IMR-90 (cell line): ENCODE measurements around the gene LCMT2.

Experiments used
- BHLHE40 ChIP-seq: fragments of 150-350 bp; IDR thresholded peaks from 2 replicates; pipeline ENCODE4 v1.6.1; 2016; ENCODE audit warnings: mild to moderate bottlenecking, low read depth, low read length
- CEBPB ChIP-seq: IDR thresholded peaks from 2 replicates; pipeline ENCODE4 v1.6.1; 2012; ENCODE audit warnings: low read depth, low read length, improper control_type of control experiment
- CHD1 ChIP-seq: IDR thresholded peaks from 2 replicates; pipeline ENCODE4 v1.6.1; 2012; ENCODE audit warnings: low read depth, low read length, improper control_type of control experiment
- CTCF ChIP-seq: conservative IDR thresholded peaks from 2 replicates; pipeline ENCODE4 v1.5.1; 2012; ENCODE audit warnings: mild to moderate bottlenecking, low read depth, low read length, improper control_type of control experiment
- MXI1 ChIP-seq: IDR thresholded peaks from 2 replicates; pipeline ENCODE4 v1.6.1; 2012; ENCODE audit warnings: low read depth, mild to moderate bottlenecking, low read length, moderate library complexity, borderline replicate concordance
- POLR2A ChIP-seq: IDR thresholded peaks from 2 replicates; pipeline ENCODE4 v1.6.1; 2012; ENCODE audit warnings: mild to moderate bottlenecking, low read depth, low read length
- RAD21 ChIP-seq: IDR thresholded peaks from 2 replicates; pipeline ENCODE4 v1.6.1; 2012; ENCODE audit warnings: low read length, improper control_type of control experiment
- SMC3 ChIP-seq: fragments of 150-350 bp; IDR thresholded peaks from 2 replicates; pipeline ENCODE4 v1.6.1; 2016; ENCODE audit warnings: low read depth, mild to moderate bottlenecking, antibody characterized with exemption, low read length, moderate library complexity
- USF2 ChIP-seq: fragments of 150-350 bp; IDR thresholded peaks from 2 replicates; pipeline ENCODE4 v1.6.1; 2017; ENCODE audit warnings: mild to moderate bottlenecking, antibody characterized with exemption, low read length, low read depth

DNA sequence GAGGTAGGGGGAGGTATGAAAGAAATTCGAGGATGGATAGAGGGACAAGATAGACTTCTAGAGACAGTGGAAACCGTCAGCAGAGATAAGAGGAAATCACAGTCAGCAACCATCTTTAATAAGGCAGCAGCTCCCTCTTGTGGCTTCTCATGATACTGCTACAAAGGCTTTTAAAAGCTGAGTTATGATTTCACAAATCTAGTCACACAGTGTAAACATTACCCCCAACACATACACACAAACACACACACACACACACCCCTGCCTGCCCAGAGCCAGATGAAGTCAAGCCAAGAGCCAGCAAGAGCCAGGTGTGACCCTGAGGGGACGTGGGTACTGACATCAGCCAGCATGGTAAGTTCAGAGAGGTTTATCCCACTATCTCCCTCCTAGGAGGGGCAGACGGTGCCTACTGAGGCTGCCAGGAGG, 44.8 kb downstream of the LCMT2 start:
- TF ChIP-seq CTCF (peak; percentile 96), MXI1 (no peak), POLR2A (no peak), SMC3 (peak; percentile 88), BHLHE40 (no peak), CHD1 (no peak), CEBPB (no peak; the same call in 1 of the 2 replicates), RAD21 (peak; percentile 94), USF2 (no peak)
